ENCODE measurements around the gene CHAMP1. TPM values are rescaled to one million over a fixed set of nuclear protein-coding genes. Genes with fewer than 3 reads are reported as not detected.
A peak's percentile ranks its signal among the peaks of the same experiment; 100 is the strongest.

CHAMP1 gene
- total and polyA plus RNA-seq, 8 donors: 3.6 to 12.3 (median 7.8) TPM

- WGBS, 2 donors: 86 to 90% methylated on average over 5 of the region's 5 CpGs
- DNase-seq (no peak), ATAC-seq (no peak), FAIRE-seq (no peak)
- no peaks in the 10 kb centered on the region for H3K9me3 ChIP-seq
- H3K4me1 ChIP-seq: no peaks in the 10 kb centered on the region
- TF ChIP-seq, protein P1, sequence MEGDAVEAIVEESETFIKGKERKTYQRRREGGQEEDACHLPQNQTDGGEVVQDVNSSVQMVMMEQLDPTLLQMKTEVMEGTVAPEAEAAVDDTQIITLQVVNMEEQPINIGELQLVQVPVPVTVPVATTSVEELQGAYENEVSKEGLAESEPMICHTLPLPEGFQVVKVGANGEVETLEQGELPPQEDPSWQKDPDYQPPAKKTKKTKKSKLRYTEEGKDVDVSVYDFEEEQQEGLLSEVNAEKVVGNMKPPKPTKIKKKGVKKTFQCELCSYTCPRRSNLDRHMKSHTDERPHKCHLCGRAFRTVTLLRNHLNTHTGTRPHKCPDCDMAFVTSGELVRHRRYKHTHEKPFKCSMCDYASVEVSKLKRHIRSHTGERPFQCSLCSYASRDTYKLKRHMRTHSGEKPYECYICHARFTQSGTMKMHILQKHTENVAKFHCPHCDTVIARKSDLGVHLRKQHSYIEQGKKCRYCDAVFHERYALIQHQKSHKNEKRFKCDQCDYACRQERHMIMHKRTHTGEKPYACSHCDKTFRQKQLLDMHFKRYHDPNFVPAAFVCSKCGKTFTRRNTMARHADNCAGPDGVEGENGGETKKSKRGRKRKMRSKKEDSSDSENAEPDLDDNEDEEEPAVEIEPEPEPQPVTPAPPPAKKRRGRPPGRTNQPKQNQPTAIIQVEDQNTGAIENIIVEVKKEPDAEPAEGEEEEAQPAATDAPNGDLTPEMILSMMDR (IDR thresholded peaks at IDR 0.05): no peak
- no peak overlapping the region for H3K4me3 ChIP-seq
- H3K27me3 ChIP-seq: no peaks in the 10 kb centered on the region
- intact Hi-C loops (cut with DNase I): no loop called here
- H3K36me3 ChIP-seq: peaks cover 3 to 28% (median 4%) of the 10 kb centered on the region in 3 donors
- H3K27ac ChIP-seq: no peak overlapping the region
These were observed 17.4 kb upstream of the CHAMP1 start for GRCh38 chr13:114296902-114297301.

- Histone ChIP-seq H3K4me3 (no peak overlapping the region), H3K4me1 (peaks cover 0 to 8% (median 0%) of the 10 kb centered on the region in 3 donors), H3K27ac (no peak overlapping the region), H3K36me3 (peaks cover 0 to 26% (median 4%) of the 10 kb centered on the region in 3 donors), H3K9me3 (no peaks in the 10 kb centered on the region), H3K27me3 (no peaks in the 10 kb centered on the region)
- DNase-seq: no peak
- TF ChIP-seq, protein P1 (IDR thresholded peaks at IDR 0.05): no peak
- FAIRE-seq: no peak
- 86 to 90% methylated on average over 12 of the region's 12 CpGs for WGBS, 2 donors
- intact Hi-C loops (cut with DNase I): no loop called here
- ATAC-seq: no peak
These were observed 15.4 kb upstream of the CHAMP1 start for GRCh38 chr13:114298866-114299265.

DNA sequence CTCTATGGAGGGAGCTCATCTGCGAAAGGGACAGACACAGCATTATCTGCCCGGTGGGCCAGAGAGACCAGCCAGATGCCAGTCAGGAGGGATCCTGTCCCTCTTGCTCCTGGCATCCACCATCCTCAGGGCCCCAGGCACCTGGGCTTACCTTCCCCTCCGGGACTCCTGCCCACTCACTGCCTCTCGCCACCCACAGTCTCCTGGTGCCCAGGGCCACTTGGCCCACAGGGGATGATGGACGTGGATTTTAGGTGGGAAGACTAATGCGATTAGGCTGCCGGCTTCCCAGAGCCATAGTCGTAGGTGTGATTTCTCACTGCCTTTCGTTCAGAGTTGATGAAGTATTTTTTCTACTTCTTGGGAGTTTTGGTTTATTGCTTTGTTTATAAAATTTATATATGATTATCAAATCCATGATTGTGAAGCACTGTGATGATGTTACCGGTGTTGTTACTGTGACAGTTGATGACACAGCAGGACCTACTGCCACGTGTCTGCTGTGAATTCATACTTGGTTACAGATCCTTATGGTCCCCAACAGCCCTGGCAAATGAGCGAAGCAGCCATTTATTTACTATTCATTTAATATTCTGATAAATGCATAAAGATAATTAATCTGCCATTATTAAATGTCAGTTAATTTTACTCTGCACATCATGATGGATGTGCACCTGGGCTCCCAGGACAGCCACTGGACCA is 14.5 kb upstream of the CHAMP1 start:
- FAIRE-seq: no peak
- H3K27ac ChIP-seq: no peak overlapping the region
- TF ChIP-seq, protein P1 (IDR thresholded peaks at IDR 0.05): no peak
- no peaks in the 10 kb centered on the region for H3K9me3 ChIP-seq
- no peak for DNase-seq
- WGBS, 2 donors: 92 to 94% methylated on average over 12 of the region's 12 CpGs
- H3K4me3 ChIP-seq: no peak overlapping the region
- intact Hi-C loops (cut with DNase I): no loop called here
- H3K4me1 ChIP-seq: peaks cover 0 to 8% (median 0%) of the 10 kb centered on the region in 3 donors
- no peak for ATAC-seq
- peaks cover 0 to 26% (median 4%) of the 10 kb centered on the region in 3 donors for H3K36me3 ChIP-seq
- H3K27me3 ChIP-seq: no peaks in the 10 kb centered on the region

DNA sequence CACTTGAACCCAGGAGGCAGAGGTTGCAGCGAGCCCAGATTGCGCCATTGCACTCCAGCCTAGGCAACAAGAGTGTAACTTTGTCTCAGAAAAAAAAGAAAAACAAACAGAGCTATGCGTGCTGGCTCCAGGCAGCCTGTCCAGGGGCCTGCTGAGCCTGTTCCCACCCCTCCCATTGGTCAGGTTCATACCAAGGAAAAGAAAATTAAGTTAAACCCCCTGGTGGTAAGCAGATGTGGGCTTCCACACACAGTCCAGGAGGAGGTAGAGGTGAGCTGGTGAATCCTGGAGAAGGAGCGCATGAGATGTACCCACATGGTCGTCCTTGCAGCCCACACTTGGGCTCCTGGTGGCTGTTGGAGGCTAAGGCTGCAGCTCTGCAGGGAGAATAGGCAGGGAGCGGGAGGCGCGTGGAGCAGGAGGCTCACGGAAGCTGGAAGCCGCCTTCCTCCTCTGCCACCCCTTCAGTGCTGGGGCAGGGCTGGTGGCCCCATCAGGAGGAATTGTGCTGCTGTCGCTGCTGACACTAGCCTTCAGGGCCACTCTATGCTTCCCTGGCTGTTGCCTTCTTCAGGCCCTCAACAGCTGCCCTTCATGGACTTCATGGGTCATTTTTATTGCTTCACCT is 10.5 kb upstream of the CHAMP1 start:
- TF ChIP-seq, protein P1 (IDR thresholded peaks at IDR 0.05): no peak

More for the DNA sequence above, 10.5 kb upstream of the CHAMP1 start:
- FAIRE-seq: no peak
- no peak for DNase-seq
- no peak overlapping the region for H3K4me3 ChIP-seq
- peaks cover 0 to 27% (median 4%) of the 10 kb centered on the region in 3 donors for H3K36me3 ChIP-seq
- peaks cover 0 to 8% (median 0%) of the 10 kb centered on the region in 3 donors for H3K4me1 ChIP-seq
- no peaks in the 10 kb centered on the region for H3K27me3 ChIP-seq
- intact Hi-C loops (cut with DNase I): no loop called here
- no peaks in the 10 kb centered on the region for H3K9me3 ChIP-seq
- ATAC-seq: peak in 3 of 4 donors; percentile 34 to 63 (median 51)
- 60 to 70% methylated on average over 11 of the region's 11 CpGs for WGBS, 2 donors
- H3K27ac ChIP-seq: peak overlapping the region in 3 of 4 donors; percentile 44 to 53 (median 50)

All from pancreas (tissue), 10 donors.